ENCODE measurements around the gene KCNRG.

The KCNRG gene

DNA sequence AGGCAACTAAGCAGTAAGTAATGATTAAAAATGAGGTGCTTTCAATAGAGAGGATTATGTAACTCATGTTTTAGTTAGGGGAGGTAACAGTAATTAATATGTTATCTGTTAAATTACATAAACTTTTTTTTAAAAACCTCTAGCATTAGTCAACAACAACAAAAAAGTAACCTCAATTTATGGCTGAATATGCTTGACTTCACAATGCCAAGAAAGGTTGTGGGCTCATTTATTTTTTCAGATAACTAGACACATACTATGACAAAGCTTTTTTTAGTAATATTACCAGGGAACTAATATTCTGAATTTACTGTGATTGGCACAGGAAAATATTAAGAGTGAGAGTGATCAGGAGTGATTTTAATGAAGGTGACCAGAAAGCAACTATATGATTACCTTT is 54.9 kb downstream of the KCNRG start:
- Mint-ChIP-seq H3K4me3 (no peak overlapping the region), H3K36me3 (ENCODE audit: low read depth) (peaks cover 44% of the 10 kb centered on the region), H3K27ac (no peak overlapping the region), H3K27me3 (ENCODE audit: low read depth, poor library complexity) (no peaks in the 10 kb centered on the region), H3K4me1 (peaks cover 5% of the 10 kb centered on the region), H3K9me3 (no peaks in the 10 kb centered on the region)
- TF ChIP-seq, protein P1, sequence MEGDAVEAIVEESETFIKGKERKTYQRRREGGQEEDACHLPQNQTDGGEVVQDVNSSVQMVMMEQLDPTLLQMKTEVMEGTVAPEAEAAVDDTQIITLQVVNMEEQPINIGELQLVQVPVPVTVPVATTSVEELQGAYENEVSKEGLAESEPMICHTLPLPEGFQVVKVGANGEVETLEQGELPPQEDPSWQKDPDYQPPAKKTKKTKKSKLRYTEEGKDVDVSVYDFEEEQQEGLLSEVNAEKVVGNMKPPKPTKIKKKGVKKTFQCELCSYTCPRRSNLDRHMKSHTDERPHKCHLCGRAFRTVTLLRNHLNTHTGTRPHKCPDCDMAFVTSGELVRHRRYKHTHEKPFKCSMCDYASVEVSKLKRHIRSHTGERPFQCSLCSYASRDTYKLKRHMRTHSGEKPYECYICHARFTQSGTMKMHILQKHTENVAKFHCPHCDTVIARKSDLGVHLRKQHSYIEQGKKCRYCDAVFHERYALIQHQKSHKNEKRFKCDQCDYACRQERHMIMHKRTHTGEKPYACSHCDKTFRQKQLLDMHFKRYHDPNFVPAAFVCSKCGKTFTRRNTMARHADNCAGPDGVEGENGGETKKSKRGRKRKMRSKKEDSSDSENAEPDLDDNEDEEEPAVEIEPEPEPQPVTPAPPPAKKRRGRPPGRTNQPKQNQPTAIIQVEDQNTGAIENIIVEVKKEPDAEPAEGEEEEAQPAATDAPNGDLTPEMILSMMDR (IDR thresholded peaks at IDR 0.05), result no peak
- DNase-seq, result no peak
